Type B pancreatic cell (in vitro differentiated cells): ENCODE data around the gene DGKI. TPM values are rescaled to one million over a fixed set of nuclear protein-coding genes. Genes with fewer than 3 reads are reported as not detected.

Experiments used
- DNase-seq: peaks from one replicate; pipeline ENCODE4 v3.0.0; 2021; ENCODE audit warnings: mixed read lengths; ENCODE audit not compliant: unreplicated experiment; ENCODE audit errors: extremely low spot score
- H3K27ac Mint-ChIP-seq: 2 replicates; pipeline ENCODE4 v1.8.0; 2021; ENCODE audit warnings: mild to moderate bottlenecking, mixed read lengths
- H3K27me3 Mint-ChIP-seq: 2 replicates; pipeline ENCODE4 v1.8.0; 2021; ENCODE audit warnings: mixed read lengths
- H3K36me3 Mint-ChIP-seq: 2 replicates; pipeline ENCODE4 v1.8.0; 2021; ENCODE audit warnings: mixed read lengths
- H3K4me1 Mint-ChIP-seq: one replicate; pipeline ENCODE4 v1.8.0; 2021; ENCODE audit warnings: mixed read lengths; ENCODE audit not compliant: unreplicated experiment
- H3K4me3 Mint-ChIP-seq: 2 replicates; pipeline ENCODE4 v1.8.0; 2021; ENCODE audit warnings: mild to moderate bottlenecking, mixed read lengths
- H3K9me3 Mint-ChIP-seq: 2 replicates; pipeline ENCODE4 v1.8.0; 2021; ENCODE audit warnings: mixed read lengths
- CTCF ChIP-seq: fragments of 200-600 bp; sonication (generic); conservative IDR thresholded peaks from 2 replicates; pipeline ENCODE4 v1.5.0; 2021; ENCODE audit warnings: antibody characterized with exemption, mild to moderate bottlenecking
- total RNA-seq: library from RNA; stranded (reverse); gene quantifications from 2 replicates; pipeline ENCODE4 v1.2.1, GENCODE V29; 2021; ENCODE audit warnings: low replicate concordance

DGKI gene
- total RNA-seq, 1 donor from 2014 or later: 2.8 TPM

GRCh38 chr7:137519181-137519691, 327.5 kb downstream of the DGKI start:
- Mint-ChIP-seq H3K27ac (no peak overlapping the region), H3K9me3 (peaks cover 10% of the 10 kb centered on the region), H3K27me3 (no peaks in the 10 kb centered on the region), H3K36me3 (no peaks in the 10 kb centered on the region), H3K4me1 (no peaks in the 10 kb centered on the region), H3K4me3 (no peak overlapping the region)
- no peak for TF ChIP-seq CTCF
- no peak for DNase-seq

- no peak for DNase-seq
- Mint-ChIP-seq H3K27me3 (no peaks in the 10 kb centered on the region), H3K27ac (peak overlapping the region; percentile 54), H3K36me3 (no peaks in the 10 kb centered on the region), H3K4me1 (peaks cover 11% of the 10 kb centered on the region), H3K4me3 (peak overlapping the region; percentile 45), H3K9me3 (peaks cover 19% of the 10 kb centered on the region)
- TF ChIP-seq CTCF: no peak
Measured at GRCh38 chr7:137513091-137513490, 333.7 kb downstream of the DGKI start.

GRCh38 chr7:137507096-137507495, 339.7 kb downstream of the DGKI start:
- no peaks in the 10 kb centered on the region for H3K36me3 Mint-ChIP-seq
- no peak for DNase-seq
- peaks cover 9% of the 10 kb centered on the region for H3K9me3 Mint-ChIP-seq
- H3K4me1 Mint-ChIP-seq: peaks cover 11% of the 10 kb centered on the region
- no peak for TF ChIP-seq CTCF
- H3K4me3 Mint-ChIP-seq: no peak overlapping the region
- H3K27me3 Mint-ChIP-seq: no peaks in the 10 kb centered on the region
- no peak overlapping the region for H3K27ac Mint-ChIP-seq

- Mint-ChIP-seq H3K4me3 (no peak overlapping the region), H3K36me3 (no peaks in the 10 kb centered on the region), H3K27ac (no peak overlapping the region), H3K9me3 (peaks cover 9% of the 10 kb centered on the region), H3K4me1 (peaks cover 11% of the 10 kb centered on the region), H3K27me3 (no peaks in the 10 kb centered on the region)
- no peak for DNase-seq
- no peak for TF ChIP-seq CTCF
Measured at GRCh38 chr7:137506031-137506430, 340.7 kb downstream of the DGKI start.

- no peak for DNase-seq
- no peaks in the 10 kb centered on the region for H3K4me1 Mint-ChIP-seq
- H3K9me3 Mint-ChIP-seq: no peaks in the 10 kb centered on the region
- H3K4me3 Mint-ChIP-seq: no peak overlapping the region
- no peaks in the 10 kb centered on the region for H3K36me3 Mint-ChIP-seq
- H3K27me3 Mint-ChIP-seq: no peaks in the 10 kb centered on the region
- no peak for TF ChIP-seq CTCF
- no peak overlapping the region for H3K27ac Mint-ChIP-seq
Measured at GRCh38 chr7:137501562-137501961, 345.2 kb downstream of the DGKI start.

GRCh38 chr7:137492889-137493288, 353.9 kb downstream of the DGKI start:
- no peak for DNase-seq
- H3K36me3 Mint-ChIP-seq: no peaks in the 10 kb centered on the region
- H3K4me1 Mint-ChIP-seq: no peaks in the 10 kb centered on the region
- no peaks in the 10 kb centered on the region for H3K27me3 Mint-ChIP-seq
- H3K9me3 Mint-ChIP-seq: no peaks in the 10 kb centered on the region
- H3K4me3 Mint-ChIP-seq: no peak overlapping the region
- TF ChIP-seq CTCF: no peak
- no peak overlapping the region for H3K27ac Mint-ChIP-seq
